SK-N-MC (cell line): ENCODE measurements around the gene VSNL1.
"Not testable (repeated sequence)": the region's sequence is repeated elsewhere in the genome, so short reads cannot be mapped to it uniquely, and the experiment has no call there.

Experiments
- EZH2 ChIP-seq: fragments of 200-600 bp; sonication (generic); IDR thresholded peaks from one replicate; pipeline ENCODE4 v1.6.1; 2017; ENCODE audit warnings: antibody characterized with exemption
- FOXP2 ChIP-seq: optimal IDR thresholded peaks from 2 replicates; pipeline ENCODE3; 2011; ENCODE audit warnings: mild to moderate bottlenecking, moderate library complexity; ENCODE audit not compliant: insufficient read depth; ENCODE audit errors: extremely low read length, control extremely low read depth
- POLR2AphosphoS5 ChIP-seq: IDR thresholded peaks from 2 replicates; pipeline ENCODE4 v1.6.1; 2012; ENCODE audit warnings: mild to moderate bottlenecking, low read depth, low read length, borderline replicate concordance

DNA sequence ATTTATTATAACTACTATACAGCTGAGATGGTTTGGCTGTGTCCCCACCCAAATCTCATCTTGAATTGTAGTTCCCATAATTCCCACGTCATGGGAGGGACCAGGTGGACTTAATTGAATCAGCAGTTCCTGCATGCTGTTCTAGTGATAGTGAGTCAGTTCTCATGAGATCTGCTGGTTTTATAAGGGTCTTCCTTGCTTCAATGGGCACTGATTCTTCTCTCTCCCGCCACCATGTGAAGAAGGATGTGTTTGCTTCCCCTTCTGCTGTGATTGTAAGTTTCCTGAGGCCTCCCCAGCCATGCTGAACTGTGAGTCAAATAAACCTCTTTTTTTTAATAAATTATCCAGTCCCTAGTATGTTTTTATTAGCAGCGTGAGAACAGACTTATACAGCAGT lies 25.2 kb downstream of the VSNL1 start:
- TF ChIP-seq EZH2, POLR2AphosphoS5, FOXP2: not testable (repeated sequence)
